Epithelial cell of prostate (primary cell): ENCODE results near the gene PUS7L.

Experiments
- DNase-seq: peaks from one replicate; pipeline ENCODE4 v3.0.0-alpha.2; 2011; ENCODE audit warnings: low read depth, low spot score
- H3K27ac ChIP-seq: fragments of 450-650 bp; 2 replicates; pipeline ENCODE4 v1.5.1; 2017; ENCODE audit warnings: mild to moderate bottlenecking

The PUS7L gene

GRCh38 chr12:43676183-43676813, 82.3 kb downstream of the PUS7L start:
- no peak for DNase-seq
- no peak overlapping the region for H3K27ac ChIP-seq

- H3K27ac ChIP-seq, result no peak overlapping the region
- DNase-seq, result no peak
Measured at GRCh38 chr12:43675048-43675904, 83.3 kb downstream of the PUS7L start.

GRCh38 chr12:43669373-43669772, 89.2 kb downstream of the PUS7L start:
- no peak overlapping the region for H3K27ac ChIP-seq
- DNase-seq, result no peak
